HG03159 (cell line): Measurements from ENCODE around the gene SLC8B1.

Source experiments
- ATAC-seq: cut with Tn5 transposase; IDR thresholded peaks from one replicate; pipeline ENCODE4 v1.9.1; 2021; ENCODE audit warnings: mild to moderate bottlenecking, moderate library complexity; ENCODE audit not compliant: unreplicated experiment

Gene SLC8B1

DNA sequence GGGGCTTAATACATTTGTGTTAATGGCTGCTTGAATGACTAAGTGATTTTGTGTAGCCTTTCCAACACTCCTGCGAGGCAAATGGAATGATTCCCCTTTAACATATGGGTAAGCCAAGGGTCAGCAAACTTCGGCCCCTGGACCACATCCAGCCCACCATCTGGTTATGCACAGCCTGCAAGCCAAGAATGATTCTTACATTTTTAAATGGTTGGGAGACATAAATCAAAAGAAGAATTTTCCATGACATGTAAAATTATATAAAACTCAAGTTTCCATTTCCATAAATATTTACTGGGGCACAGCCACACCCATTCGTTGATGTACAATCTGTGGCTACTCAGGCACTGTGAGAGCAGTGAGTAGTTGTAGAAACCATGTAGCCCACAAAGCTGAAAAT is 9.0 kb downstream of the SLC8B1 start:
- ATAC-seq, result no peak

DNA sequence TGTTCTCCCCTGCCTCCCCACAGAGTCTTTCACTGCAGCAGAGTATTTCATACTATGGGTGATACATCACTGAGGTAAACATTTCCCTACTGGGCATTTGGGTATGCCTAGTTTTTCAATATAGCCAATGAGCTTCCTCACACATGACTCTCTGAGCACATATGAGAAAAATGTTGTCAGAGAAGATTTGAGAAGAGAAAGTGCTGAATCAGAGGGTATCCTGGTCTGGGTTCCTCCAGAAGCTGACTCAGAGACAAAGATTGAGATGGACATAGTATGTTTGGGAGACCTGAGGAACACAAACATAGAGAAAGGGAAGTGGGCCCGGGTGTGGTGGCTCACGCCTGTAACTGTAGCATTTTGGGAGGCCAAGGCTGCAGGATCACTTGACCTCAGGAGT is 12.6 kb downstream of the SLC8B1 start:
- ATAC-seq, result no peak

DNA sequence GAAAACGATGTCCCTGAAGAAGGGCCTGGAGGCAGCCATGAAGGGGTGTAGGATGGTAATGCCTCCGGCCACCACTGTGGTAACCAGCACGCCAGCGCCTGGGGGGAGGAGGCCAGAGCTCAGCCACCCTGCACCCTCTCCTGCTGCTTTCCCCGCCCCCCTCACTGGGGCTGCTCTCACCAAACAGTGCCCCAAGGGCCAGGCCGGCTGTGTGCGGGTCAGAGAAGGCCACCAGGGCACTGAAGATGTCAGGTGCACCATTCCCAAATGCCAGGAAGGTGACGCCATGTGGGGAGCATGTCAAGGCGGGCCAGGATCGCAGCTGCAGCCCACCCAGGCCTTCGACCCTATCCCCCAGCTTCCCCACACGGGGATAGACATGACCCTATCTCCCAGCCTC is 14.5 kb downstream of the SLC8B1 start:
- ATAC-seq, result no peak

DNA sequence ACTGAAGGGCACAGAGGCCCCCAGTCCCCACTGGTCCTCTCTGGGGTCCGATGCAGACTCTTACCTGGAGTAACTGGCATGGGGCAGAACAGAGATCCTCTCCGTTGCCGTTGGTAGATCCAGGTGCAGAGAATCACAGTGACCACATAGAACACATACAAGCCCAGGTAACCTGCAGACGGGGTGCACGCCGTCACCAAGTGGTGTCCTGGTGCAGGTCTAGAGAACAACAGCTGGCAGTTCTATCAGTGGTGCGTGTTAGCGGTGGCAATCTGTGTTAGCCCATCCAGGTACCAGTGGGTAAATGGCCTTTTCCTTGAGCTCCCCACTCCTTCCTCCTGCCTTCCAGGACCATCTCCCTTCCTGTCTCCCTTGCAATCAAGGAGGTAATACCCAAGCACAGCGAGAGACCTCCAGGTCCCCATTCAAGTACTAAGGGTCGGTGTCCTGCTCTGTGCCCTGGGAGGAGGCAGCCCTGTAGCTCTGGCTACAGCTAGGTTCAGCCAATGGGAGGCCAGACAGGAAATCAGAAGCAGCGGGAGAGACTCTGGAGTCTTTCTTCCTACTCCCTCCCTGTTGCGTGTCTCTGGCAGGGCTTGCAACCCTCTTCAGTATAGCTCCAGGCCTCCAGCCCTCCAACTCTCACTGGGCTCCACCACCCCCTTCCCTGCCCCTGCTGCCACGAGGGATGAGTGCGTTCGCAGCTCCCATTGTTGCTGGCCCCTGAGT is 15.8 kb downstream of the SLC8B1 start:
- no peak for ATAC-seq

DNA sequence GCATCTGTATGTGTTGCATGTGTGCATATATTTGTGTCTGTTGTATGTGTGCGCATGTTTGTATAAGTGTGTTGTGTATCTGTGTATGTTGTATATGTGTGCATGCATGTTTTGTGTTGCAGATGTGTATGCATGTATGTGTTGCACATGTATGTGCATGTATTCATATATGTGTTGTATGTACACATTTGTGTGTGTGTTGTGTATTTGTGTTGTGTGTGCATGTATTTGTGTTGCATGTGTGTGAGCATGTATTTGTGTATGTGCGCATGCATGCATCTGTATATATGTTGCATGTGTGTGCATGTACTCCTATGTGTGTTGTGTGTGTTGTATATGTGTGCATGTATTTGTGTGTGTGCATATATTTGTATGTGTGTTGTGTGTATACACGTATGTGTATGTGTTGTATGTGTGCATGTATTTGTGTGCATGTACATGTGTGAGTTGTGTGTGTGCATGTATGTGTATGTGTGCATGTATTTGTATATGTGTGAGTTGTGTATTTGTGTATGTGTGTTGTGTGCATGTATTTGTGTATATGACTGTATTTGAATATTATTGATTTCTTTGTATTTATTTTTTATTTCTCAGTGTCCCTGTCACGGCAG is 16.8 kb downstream of the SLC8B1 start:
- no peak for ATAC-seq

DNA sequence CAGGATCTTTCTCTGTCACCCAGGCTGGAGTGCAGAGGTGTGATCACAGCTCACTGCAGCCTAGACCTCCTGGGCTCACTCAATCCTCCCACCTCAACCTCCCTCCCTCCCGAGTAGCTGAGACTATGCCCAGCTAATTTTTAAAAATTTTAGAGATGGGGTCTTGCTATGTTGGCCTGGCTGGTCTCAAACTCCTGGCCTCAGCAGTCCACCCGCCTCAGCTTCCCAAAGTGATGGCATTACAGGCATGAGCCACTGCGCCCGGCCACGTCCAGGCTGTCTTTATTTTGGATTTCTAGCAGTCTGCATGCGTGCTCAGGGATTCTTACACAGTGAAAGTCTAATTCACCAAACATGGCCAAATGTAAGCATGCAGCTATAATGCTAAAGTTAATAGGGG is 17.8 kb downstream of the SLC8B1 start:
- ATAC-seq, result no peak

DNA sequence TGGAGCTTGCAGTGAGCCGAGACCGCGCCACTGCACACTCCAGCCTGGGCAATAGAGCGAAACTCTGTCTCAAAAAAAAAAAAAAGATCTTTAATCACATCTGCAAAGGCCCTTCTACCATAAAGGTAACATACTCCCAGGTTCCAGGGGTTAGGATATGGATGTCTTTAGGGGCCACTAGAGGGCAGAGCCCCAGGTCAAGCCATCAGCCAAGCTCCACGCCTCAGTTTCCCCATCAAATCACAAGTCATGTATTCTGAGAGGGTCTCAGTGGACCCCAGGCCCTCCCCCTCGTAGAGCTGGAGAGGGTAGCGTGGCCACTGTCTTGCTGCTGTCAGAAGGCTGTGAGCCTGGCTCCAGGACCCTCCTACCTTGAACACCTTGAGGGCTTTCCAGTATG is 18.8 kb downstream of the SLC8B1 start:
- no peak for ATAC-seq

DNA sequence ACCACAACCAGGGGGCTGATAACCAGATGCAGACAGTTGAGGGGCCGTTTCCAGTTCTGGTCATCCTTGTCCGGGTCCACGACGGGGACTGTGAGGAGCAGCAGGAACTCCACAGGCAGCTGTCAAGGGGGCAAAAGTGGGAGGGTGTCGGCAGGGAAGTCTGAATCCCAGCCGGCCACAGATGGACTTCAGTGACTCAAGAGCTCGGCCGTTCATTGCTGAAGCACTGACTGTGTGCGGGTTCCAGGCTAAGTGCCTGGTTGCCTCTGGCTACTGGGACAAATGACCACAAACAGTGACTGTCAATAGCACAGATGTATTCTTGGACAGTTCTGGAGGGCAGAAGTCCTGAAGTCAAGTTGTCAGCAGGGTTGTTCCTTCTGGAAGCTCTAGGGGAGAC is 19.6 kb downstream of the SLC8B1 start:
- no peak for ATAC-seq

DNA sequence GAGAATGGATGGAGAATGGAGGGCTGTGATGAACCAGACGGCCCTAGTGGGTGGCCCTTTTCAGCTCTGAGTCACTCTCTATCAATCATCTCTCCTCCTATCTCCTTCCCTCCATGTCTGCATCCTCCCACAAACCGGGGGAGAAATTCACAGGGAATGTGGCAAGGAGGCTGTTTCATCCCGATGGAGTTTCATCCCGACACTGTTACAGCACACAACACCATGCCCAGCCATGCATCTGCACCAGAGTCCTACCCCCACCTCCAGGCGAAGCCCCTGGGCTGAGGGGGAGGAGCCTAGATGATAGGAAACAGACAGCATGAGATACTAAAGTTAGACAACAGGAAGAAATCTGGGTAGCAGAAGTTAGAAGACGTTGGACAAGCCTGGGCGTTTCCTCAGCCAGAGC is 20.8 kb downstream of the SLC8B1 start:
- ATAC-seq, result no peak

DNA sequence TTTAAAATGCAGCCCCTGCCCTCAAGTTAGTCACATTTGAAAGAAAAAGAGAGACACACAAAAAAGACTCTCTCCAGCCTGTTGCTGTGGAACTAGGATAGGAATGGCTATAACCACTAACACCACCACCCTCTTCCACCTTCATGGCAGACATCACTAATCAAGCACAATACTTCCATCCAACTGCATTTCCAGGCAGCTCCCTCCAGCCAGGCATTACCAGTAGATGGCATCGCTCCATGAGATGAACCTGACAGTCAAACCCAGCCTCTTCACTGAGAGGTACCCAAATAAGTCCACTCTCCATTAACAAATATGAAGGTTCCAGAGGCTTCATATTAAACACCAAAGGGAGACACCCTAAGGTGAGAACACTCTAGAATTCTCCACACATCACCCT is 24.4 kb downstream of the SLC8B1 start:
- no peak for ATAC-seq

DNA sequence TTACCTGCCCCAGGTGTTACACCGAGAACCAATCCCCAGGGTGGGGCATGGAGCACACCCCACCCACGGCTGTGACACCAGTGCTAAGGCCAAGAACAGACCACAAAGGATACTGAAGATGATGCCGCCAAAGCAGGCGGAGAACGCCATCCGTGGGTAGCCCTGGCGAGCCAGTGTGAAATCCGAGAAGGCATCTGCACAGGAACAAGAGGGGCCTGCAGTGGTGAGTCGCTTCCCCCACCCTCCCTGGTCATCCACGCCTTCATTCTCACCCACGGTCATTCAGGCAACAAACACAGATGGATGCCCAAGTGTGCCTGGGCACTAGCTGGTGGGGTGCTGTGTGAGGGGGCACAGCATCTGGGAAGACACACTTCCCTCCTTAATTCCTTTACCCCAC is 28.5 kb downstream of the SLC8B1 start:
- ATAC-seq, result no peak

DNA sequence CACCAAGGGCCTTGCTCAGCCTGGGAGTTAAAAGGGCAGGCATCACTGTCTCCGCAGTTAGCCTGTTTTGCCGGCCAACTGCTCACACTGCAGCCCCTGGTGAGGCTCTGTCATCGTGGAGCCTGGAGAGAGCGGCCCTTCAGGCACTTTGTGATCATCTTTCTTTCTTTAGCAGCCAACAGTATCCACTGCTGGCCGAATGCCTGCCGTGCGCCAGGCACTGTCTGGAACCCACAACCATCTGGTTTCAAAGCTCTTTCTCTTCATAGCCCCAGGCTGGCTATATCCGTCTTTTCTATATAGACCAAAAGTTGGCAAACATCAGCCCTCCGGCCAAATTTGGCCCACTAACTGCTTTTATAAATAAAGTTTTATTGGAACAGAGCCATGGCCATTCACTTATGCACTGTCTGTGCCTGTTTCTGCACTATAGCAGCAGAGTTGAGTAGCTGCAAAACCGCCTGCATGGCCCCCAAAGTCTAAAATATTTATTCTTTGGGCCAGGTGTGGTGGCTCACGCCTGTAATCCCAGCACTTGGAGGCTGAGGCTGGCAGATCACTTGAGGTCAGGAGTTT is 29.5 kb downstream of the SLC8B1 start:
- no peak for ATAC-seq

DNA sequence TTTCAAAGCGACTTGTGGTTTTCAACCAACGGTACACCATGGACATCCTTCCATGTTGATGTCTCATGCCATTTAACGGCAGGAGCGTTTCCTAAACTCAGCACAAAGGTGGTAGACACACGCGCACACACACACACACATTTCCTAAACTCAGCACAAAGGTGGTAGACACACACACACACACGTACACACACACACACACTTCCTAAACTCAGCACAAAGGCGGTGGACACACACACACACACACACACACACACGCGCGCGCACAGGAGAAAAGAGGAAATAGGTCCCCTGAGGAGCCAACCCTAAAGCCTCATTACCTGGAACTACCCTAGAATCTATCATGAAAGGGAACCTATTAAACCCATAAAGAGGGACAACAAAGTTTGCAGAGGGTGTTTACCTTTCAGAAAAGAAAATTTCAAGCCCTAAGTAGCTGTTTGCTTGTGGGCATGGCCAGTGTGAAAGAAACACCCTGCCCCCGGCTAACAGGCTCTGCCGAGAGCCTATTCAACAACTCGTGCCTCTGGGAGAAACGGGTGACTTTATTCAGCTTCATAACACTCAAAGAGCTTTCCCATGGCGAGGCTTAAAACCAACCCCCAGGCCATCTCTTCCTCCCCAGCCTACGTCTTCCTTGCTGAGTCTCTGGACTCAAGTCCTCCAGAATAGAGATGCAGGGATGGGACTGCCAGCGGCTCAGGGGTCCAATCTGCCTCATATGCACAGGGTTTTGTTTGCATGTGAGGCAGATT is 31.8 kb downstream of the SLC8B1 start:
- no peak for ATAC-seq

DNA sequence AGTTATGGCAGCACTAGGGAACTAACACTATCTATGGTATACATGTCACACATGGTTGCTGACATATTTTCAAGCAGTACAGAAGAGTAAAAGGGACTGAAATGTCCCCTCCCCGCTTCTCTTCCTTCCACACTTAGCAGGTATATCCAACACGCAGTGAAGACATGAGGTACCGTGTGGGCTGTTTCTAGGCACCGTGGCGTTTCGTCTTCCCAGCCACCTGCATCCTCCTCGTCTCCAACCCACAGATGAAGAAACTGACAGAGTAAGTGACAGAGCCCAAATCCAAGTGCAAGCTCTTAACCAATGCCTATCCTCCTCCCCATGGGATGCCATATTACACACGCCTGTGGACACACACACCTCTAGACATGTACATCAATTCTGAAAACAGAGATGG is 32.4 kb downstream of the SLC8B1 start:
- ATAC-seq, result no peak

DNA sequence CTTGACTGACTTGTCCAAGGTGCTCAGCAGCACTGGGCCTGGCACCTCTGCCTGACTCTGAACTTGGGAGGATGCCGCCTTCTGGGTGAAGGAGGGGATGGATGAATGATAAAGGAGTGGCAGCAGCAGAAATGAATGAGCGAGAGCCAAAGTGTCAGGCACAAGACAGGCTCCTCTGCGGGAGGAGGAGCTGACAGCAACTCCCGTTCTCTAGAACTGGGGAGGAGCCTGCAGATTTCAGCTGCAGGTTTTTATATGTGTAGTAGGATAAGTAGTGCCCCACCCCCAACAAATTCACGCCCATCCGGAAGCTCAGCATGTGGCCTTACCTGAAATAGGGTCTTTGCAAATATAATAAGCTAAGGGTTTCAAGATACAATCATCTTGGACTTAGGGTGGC is 33.1 kb downstream of the SLC8B1 start:
- ATAC-seq, result no peak

DNA sequence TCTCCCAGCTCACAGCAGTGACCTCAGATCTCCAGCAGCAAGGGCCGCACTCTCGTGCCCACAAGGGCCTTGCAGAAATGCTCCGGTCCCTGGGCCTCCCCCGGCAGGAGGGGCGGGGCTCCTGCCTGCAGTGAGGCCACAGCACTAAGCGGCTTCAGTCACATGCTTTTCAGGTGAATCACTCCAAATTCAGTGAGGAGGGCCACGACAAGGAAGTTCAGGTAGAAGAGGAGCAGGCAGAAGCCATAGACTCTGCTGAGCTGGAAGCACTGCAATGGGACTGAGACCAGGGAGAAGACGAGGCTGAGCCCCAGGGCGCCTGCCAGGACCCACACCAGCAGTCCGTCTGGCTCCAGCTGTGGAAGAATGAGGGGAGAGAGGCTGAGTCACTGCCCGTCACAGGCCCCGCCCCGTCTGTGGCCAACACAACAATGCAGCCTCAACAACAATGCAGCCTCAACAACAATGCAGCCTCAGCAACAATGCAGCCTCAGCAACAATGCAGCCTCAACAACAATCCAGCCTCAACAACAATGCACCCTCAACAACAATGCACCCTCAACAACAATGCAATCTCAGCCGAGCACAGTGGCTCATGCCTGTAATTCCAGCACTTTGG is 35.2 kb downstream of the SLC8B1 start:
- no peak for ATAC-seq

DNA sequence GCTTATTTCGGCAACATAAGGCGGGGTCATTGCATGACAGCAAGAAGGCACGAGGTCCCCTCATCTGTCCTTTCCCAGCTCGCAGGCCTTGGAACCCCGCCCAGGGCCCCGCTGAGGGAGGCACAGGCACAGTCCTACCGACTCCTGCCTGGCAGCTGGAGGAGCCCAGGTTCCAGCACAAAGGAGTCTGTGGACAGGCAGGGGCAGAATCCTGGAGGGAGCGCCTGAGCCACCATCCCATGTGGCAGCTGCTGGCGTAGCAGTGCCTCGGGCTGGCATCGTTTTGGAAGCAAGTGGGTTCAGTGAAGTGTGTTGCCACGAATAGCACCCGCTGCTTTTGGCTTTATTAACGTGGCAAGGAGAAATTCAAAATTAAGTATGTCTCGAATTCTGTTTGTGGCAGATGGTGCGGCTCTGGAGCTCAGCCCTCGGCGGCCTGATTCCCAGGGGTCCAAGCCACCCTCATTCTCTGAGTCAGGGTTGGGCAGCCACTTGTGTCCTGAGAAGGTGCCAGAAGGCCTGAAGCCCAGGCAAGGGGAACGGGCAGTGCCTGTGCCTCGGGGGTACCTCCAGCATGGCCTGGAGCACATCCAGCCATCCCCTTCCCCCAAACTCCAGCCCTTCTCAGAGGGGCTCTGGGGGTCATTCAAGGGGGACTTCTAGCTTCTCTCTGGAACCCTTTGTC is 35.9 kb downstream of the SLC8B1 start:
- ATAC-seq, result no peak

DNA sequence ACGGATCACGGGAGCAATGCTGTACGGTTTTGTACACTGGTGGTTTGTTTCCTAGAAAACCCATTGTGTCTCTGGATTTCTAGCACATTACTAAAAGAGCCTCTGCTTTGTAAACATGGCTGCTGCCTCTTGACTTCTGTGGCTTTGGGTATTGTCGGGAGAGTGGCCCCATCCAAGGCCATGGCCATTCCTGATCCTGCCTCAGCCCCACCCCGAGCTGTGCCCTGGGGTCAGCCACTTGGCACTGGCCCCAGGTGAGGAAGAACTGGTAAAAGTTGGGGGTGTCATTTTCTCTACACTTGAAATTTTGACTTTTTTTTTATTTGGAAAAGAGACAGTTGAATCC is 36.5 kb downstream of the SLC8B1 start:
- ATAC-seq, result no peak

DNA sequence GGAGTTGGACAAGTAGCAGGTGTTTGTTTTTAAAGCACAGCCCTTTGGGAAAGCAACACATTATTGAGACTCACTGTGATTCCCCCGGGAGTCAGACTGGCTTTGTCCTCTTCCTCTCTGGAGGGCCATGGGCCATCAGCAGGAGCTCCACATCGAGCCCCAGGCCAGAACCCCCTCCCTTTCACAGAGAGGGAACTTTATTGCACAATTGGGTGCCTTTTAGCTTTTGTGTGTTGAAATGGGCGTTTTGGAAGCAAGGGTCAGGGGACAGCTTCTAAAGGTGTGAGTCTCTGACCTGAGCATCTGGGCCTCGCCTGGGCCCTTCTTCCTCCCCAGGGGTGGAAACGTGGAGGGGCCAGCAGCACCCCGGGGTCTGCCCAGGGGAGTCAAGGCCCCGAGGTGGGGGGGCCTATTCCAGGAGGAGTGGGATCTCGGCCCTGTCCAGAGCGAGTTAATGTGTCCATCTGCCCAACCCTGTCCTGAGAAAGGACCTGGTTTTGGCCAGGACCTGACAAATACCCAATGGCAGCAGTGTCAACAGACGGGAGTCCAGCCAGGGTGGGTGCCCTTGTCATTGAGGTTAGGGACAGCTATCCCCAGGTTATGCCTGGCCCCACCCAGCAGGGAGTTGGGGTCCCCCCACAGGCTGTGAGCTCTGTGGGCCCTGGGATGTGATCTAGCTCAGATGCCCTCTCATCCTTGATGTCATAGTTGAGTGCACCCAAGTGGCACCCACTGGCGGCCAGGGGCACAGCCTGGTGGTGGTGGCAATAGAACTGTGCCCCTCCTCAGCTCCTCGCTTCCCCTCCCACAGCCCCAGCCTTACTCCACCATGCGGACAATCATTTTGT is 37.1 kb downstream of the SLC8B1 start:
- no peak for ATAC-seq

DNA sequence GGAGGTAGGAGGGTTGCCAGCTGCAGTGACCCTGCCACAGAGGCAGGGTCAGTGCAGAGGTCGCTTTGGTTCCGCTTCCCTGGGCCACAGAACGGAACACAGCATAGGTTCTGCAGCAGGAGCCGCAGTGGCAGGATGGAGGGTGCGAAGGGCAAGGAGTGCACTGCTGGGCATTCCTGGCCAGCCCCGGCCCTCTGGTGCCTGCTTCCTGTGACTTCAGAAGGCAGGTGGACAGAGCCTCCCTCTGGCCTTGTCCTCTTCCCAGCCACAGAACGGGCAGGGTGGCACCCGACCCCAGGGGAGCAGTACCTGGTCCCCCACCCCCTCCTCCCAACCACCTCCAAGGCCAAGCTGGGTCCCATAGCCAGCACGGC is 37.7 kb downstream of the SLC8B1 start:
- ATAC-seq, result no peak
